Upper lobe of left lung (tissue), 6 donors: Measurements from ENCODE around the gene ATP9B. TPM values are rescaled to one million over a fixed set of nuclear protein-coding genes. Genes with fewer than 3 reads are reported as not detected.

ENCODE experiments used
- ATAC-seq, 2 donors: fragments of 200-7000 bp; cut with Tn5 transposase; one replicate each; pipeline ENCODE4 v1.9.1; 2022; ENCODE audit warnings: mild to moderate bottlenecking in 2 of 2, moderate library complexity in 2 of 2; ENCODE audit not compliant: low FRiP score in 2 of 2
- DNase-seq, 2 donors: peaks; one replicate each; pipeline ENCODE4 v3.0.0-alpha.2; 2019 to 2020
- H3K27ac ChIP-seq, 4 donors: fragments of 200-600 bp; sonication (generic); one replicate each; pipeline ENCODE4 v1.5.1; 2016 to 2019
- H3K27me3 ChIP-seq, 4 donors: fragments of 200-600 bp; sonication (generic); one replicate each; pipeline ENCODE4 v1.5.1; 2017 to 2019
- H3K36me3 ChIP-seq, 4 donors: fragments of 200-600 bp; sonication (generic); one replicate each; pipeline ENCODE4 v1.5.1; 2016 to 2019
- H3K4me1 ChIP-seq, 4 donors: fragments of 200-600 bp; sonication (generic); one replicate each; pipeline ENCODE4 v1.5.1; 2018 to 2019
- H3K4me3 ChIP-seq, 4 donors: fragments of 200-600 bp; sonication (generic); one replicate each; pipeline ENCODE4 v1.5.1; 2017 to 2019; ENCODE audit warnings: mild to moderate bottlenecking in 2 of 4, moderate library complexity in 1 of 4
- H3K9me3 ChIP-seq, 4 donors: fragments of 200-600 bp; sonication (generic); one replicate each; pipeline ENCODE4 v1.5.1; 2018 to 2019
- CTCF ChIP-seq, 6 experiments: fragments of 450-650 bp in 4 of 6; fragments of 200-600 bp in 2 of 6; sonication (generic) in 2 of 6; IDR thresholded peaks; one replicate each; pipeline ENCODE4 v1.5.1; 2016 to 2019; ENCODE audit warnings: antibody characterized with exemption in 6 of 6
- EP300 ChIP-seq, 4 donors: sonication (generic); formaldehyde crosslinking; IDR thresholded peaks; one replicate each; pipeline ENCODE4 v1.5.1; 2017; ENCODE audit warnings: antibody characterized with exemption in 4 of 4, control low read depth in 2 of 4
- POLR2A ChIP-seq, 4 donors: fragments of 450-650 bp; IDR thresholded peaks; one replicate each; pipeline ENCODE4 v1.5.1; 2016 to 2017; ENCODE audit warnings: antibody characterized with exemption in 4 of 4, mild to moderate bottlenecking in 2 of 4
- POLR2AphosphoS5 ChIP-seq, 2 donors: sonication (generic); formaldehyde crosslinking; IDR thresholded peaks; one replicate each; pipeline ENCODE4 v1.5.1; 2017; ENCODE audit warnings: antibody characterized with exemption in 2 of 2
- WGBS, 2 donors: methylation state at CpG; one replicate each; pipeline ENCODE4 v1.1.5; 2017 to 2018; 5-methylcytosine and 5-hydroxymethylcytosine counted together
- total RNA-seq, 6 donors: library from RNA; depleted of rRNA in 4 of 6; stranded (reverse); fragments of >200 nt in 4 of 6; gene quantifications; one replicate each; pipeline versions ENCODE4 v1.1.0 to v1.2.1, GENCODE V29; 2016 to 2021
- donor health status: DM: no; HTN: no; CAD: no; lungs with moderate emphysema.
- donor health status: DM: no; HTN: yes; CAD: no; lungs with severe emphysema.

The ATP9B gene
- total RNA-seq, 6 donors from 2014 or later, result 29.8 to 124 (median 49.2) TPM

GRCh38 chr18:79413901-79414300 lies 344.7 kb downstream of the ATP9B start:
- no peak overlapping the region for H3K4me3 ChIP-seq
- peaks cover 0 to 4% (median 0%) of the 10 kb centered on the region in 4 donors for H3K4me1 ChIP-seq
- 79 to 83% methylated on average over 9 of the region's 9 CpGs for WGBS, 2 donors
- peak in 1 of 2 donors; percentile 5 for DNase-seq
- no peak for TF ChIP-seq POLR2AphosphoS5 (IDR thresholded peaks at IDR 0.05)
- TF ChIP-seq CTCF (IDR thresholded peaks at IDR 0.05), result no peak
- no peak for TF ChIP-seq POLR2A (IDR thresholded peaks at IDR 0.05)
- no peak for TF ChIP-seq EP300 (IDR thresholded peaks at IDR 0.05)
- no peak overlapping the region for H3K27ac ChIP-seq
- no peaks in the 10 kb centered on the region for H3K27me3 ChIP-seq
- H3K36me3 ChIP-seq, result peaks cover 0 to 43% (median 19%) of the 10 kb centered on the region in 4 donors
- ATAC-seq, result no peak
- H3K9me3 ChIP-seq, result no peaks in the 10 kb centered on the region

GRCh38 chr18:79416022-79416676 lies 347.0 kb downstream of the ATP9B start:
- DNase-seq (peak in 1 of 2 donors; percentile 63), ATAC-seq (peak in 1 of 2 donors; percentile 17)
- no peak overlapping the region for H3K4me3 ChIP-seq
- TF ChIP-seq POLR2A (IDR thresholded peaks at IDR 0.05) (no peak), EP300 (IDR thresholded peaks at IDR 0.05) (no peak), CTCF (IDR thresholded peaks at IDR 0.05) (no peak), POLR2AphosphoS5 (IDR thresholded peaks at IDR 0.05) (no peak)
- WGBS, 2 donors, result 92 to 97% methylated on average over 21 to 24 of the region's 24 CpGs
- peaks cover 0 to 4% (median 0%) of the 10 kb centered on the region in 4 donors for H3K4me1 ChIP-seq
- H3K9me3 ChIP-seq, result no peaks in the 10 kb centered on the region
- H3K36me3 ChIP-seq, result peaks cover 0 to 46% (median 16%) of the 10 kb centered on the region in 4 donors
- no peak overlapping the region for H3K27ac ChIP-seq
- H3K27me3 ChIP-seq, result no peaks in the 10 kb centered on the region

- Histone ChIP-seq H3K36me3 (peaks cover 0 to 47% (median 14%) of the 10 kb centered on the region in 4 donors), H3K27ac (no peak overlapping the region), H3K27me3 (no peaks in the 10 kb centered on the region), H3K4me1 (peaks cover 0 to 4% (median 0%) of the 10 kb centered on the region in 4 donors), H3K4me3 (no peak overlapping the region), H3K9me3 (no peaks in the 10 kb centered on the region)
- DNase-seq, result peak in 1 of 2 donors; percentile 52
- TF ChIP-seq EP300 (IDR thresholded peaks at IDR 0.05) (no peak), POLR2AphosphoS5 (IDR thresholded peaks at IDR 0.05) (no peak), CTCF (IDR thresholded peaks at IDR 0.05) (no peak), POLR2A (IDR thresholded peaks at IDR 0.05) (no peak)
- no peak for ATAC-seq
- WGBS, 2 donors, result 84 to 86% methylated on average over 5 to 12 of the region's 12 CpGs
Measured at GRCh38 chr18:79416677-79417052, 347.5 kb downstream of the ATP9B start.

- H3K4me1 ChIP-seq, result no peaks in the 10 kb centered on the region
- peak in 1 of 2 donors; percentile 63 for DNase-seq
- 94% methylated on average over 14 of the region's 19 CpGs; no CpG with 5 or more reads in 1 of the 2 donors for WGBS, 2 donors
- TF ChIP-seq CTCF (IDR thresholded peaks at IDR 0.05) (no peak), EP300 (IDR thresholded peaks at IDR 0.05) (no peak), POLR2A (IDR thresholded peaks at IDR 0.05) (no peak), POLR2AphosphoS5 (IDR thresholded peaks at IDR 0.05) (no peak)
- H3K9me3 ChIP-seq, result no peaks in the 10 kb centered on the region
- no peak overlapping the region for H3K27ac ChIP-seq
- H3K27me3 ChIP-seq, result no peaks in the 10 kb centered on the region
- ATAC-seq, result no peak
- no peak overlapping the region for H3K4me3 ChIP-seq
- H3K36me3 ChIP-seq, result peaks cover 0 to 43% (median 9%) of the 10 kb centered on the region in 4 donors
Measured at GRCh38 chr18:79418236-79418635, 349.0 kb downstream of the ATP9B start.

GRCh38 chr18:79418642-79419041 lies 349.4 kb downstream of the ATP9B start:
- no peak overlapping the region for H3K4me3 ChIP-seq
- no peaks in the 10 kb centered on the region for H3K27me3 ChIP-seq
- DNase-seq (no peak), ATAC-seq (no peak)
- H3K4me1 ChIP-seq, result no peaks in the 10 kb centered on the region
- H3K9me3 ChIP-seq, result no peaks in the 10 kb centered on the region
- peaks cover 0 to 39% (median 7%) of the 10 kb centered on the region in 4 donors for H3K36me3 ChIP-seq
- WGBS, 2 donors, result 86 to 95% methylated on average over 4 to 11 of the region's 11 CpGs
- no peak for TF ChIP-seq CTCF (IDR thresholded peaks at IDR 0.05)
- TF ChIP-seq POLR2AphosphoS5 (IDR thresholded peaks at IDR 0.05), result no peak
- no peak for TF ChIP-seq EP300 (IDR thresholded peaks at IDR 0.05)
- no peak overlapping the region for H3K27ac ChIP-seq
